IPS-18a (cell line): ENCODE results near the gene SORCS2.

Experiments used
- H3K27ac ChIP-seq: one replicate; pipeline ENCODE4 v1.5.1; 2013; ENCODE audit warnings: low read length
- H3K27me3 ChIP-seq: one replicate; pipeline ENCODE4 v1.6.1; 2013; ENCODE audit warnings: mild to moderate bottlenecking, low read length; ENCODE audit not compliant: control insufficient read depth, insufficient read depth
- H3K36me3 ChIP-seq: one replicate; pipeline ENCODE4 v1.6.1; 2013; ENCODE audit warnings: low read depth, low read length; ENCODE audit not compliant: control insufficient read depth
- H3K4me1 ChIP-seq: one replicate; pipeline ENCODE4 v1.6.1; 2013; ENCODE audit warnings: low read depth, low read length; ENCODE audit not compliant: control insufficient read depth
- H3K4me3 ChIP-seq: one replicate; pipeline ENCODE4 v1.5.1; 2013; ENCODE audit warnings: low read length
- H3K9ac ChIP-seq: one replicate; pipeline ENCODE4 v1.6.1; 2013; ENCODE audit warnings: mild to moderate bottlenecking, low read length, moderate library complexity
- H3K9me3 ChIP-seq: one replicate; pipeline ENCODE4 v1.6.1; 2013; ENCODE audit warnings: low read depth, low read length; ENCODE audit not compliant: control insufficient read depth

The SORCS2 gene

DNA sequence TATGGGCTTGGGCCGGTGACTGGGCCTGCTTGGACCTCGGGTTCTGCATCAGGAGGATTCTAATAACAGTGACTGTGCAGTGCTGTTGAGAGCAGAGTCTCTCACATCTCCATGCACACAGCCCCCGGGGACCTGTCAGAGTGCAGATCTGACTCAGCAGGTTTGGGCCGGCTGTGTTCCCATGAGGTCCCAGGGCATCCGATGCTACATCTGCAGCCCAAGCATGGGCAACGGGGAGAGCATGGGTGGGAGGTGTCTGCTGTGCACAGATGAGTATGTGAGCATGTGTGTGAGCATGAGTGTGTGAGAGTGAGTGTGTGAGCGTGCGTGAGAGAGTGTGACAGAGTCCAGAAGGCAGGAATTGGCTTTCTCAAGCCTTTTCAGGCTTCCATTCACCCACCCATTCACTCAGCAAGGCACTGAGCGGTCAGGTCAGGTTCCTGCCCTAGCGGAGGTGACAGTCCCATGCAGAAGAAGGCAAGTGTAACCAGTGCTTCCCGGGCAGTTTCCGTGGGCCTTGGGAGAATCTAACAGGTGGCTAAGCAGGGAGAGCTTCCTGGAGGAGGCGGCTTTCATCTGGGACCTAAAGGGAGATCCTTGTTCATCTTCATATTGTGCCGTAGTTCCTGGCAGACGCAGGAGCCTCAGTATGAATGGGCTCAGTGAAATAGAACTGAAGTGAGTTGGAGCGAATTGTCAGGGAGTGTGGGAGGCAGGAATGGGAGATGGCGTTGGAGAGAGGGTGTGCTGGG is 62.6 kb downstream of the SORCS2 start:
- Histone ChIP-seq H3K9ac (no peak overlapping the region), H3K36me3 (no peaks in the 10 kb centered on the region), H3K27ac (no peak overlapping the region), H3K4me3 (no peak overlapping the region), H3K27me3 (no peaks in the 10 kb centered on the region), H3K4me1 (no peaks in the 10 kb centered on the region), H3K9me3 (no peaks in the 10 kb centered on the region)

GRCh38 chr4:7255488-7255881 is 63.1 kb downstream of the SORCS2 start:
- no peaks in the 10 kb centered on the region for H3K9me3 ChIP-seq
- no peak overlapping the region for H3K27ac ChIP-seq
- no peaks in the 10 kb centered on the region for H3K36me3 ChIP-seq
- H3K4me1 ChIP-seq, result no peaks in the 10 kb centered on the region
- H3K27me3 ChIP-seq, result no peaks in the 10 kb centered on the region
- H3K4me3 ChIP-seq, result no peak overlapping the region
- no peak overlapping the region for H3K9ac ChIP-seq

GRCh38 chr4:7255996-7256395 is 63.7 kb downstream of the SORCS2 start:
- H3K4me3 ChIP-seq, result no peak overlapping the region
- no peak overlapping the region for H3K9ac ChIP-seq
- no peaks in the 10 kb centered on the region for H3K4me1 ChIP-seq
- H3K27me3 ChIP-seq, result no peaks in the 10 kb centered on the region
- H3K9me3 ChIP-seq, result no peaks in the 10 kb centered on the region
- H3K36me3 ChIP-seq, result no peaks in the 10 kb centered on the region
- H3K27ac ChIP-seq, result no peak overlapping the region

DNA sequence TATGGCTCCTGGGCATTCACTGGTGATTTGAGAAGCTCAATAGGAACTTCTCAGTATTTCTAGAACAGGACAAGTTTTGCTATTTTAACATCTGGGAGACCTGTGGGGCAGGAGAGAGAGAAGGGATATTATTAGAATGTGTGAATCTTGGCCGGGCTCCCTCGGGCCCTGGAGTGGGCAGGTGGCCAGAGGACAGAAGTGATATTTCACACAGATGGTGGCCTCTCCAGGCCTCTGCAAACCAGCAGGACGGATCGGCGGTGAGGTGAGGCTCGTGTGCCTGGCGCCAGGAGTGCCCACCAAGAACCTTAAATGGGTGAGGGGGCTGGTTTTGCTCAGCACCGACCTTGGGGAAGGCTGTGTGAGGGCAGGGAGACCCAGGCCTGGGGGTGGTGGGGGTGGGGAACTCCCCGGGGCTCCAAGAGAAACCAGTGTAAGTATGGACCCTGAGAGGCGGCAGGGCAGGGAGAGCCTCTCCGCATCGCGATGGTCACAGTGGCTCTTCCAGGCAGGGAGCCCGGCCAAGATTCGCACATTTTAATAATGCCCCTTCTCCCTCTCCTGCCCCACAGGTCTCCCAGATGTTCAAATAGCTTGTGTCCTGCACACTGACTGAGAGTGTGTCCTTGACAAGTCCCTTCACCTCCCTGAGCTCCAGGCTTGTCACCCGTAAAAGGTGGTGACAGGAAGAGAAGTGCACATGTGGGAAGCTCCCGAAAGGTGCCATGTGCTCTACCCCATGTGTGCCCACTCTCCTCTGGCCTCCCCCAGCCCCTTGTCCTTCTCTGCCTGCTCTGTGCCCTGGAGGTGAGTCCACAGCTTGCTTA is 64.9 kb downstream of the SORCS2 start:
- Histone ChIP-seq H3K27me3 (no peaks in the 10 kb centered on the region), H3K9me3 (no peaks in the 10 kb centered on the region), H3K9ac (no peak overlapping the region), H3K36me3 (no peaks in the 10 kb centered on the region), H3K4me3 (no peak overlapping the region), H3K4me1 (no peaks in the 10 kb centered on the region), H3K27ac (no peak overlapping the region)

DNA sequence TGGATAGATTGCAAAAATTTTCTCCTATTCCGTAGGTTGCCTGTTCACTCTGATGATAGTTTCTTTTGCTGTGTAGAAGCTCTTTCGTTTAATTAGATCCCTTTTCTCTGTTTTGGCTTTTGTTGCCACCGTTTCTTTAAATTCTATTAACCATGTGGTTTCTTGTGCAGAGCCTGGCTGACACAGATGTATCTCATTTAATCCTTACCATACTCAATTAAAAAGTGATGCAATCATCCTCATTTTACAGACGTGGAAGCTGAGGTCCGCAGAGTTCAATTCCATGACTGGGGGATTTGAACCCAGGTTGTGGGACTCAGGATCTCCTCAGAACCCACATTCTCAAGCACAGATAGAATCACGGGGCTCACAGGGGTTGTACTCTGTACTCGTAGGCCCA is 66.7 kb downstream of the SORCS2 start:
- Histone ChIP-seq H3K36me3 (no peaks in the 10 kb centered on the region), H3K27me3 (no peaks in the 10 kb centered on the region), H3K9ac (no peak overlapping the region), H3K4me3 (no peak overlapping the region), H3K4me1 (no peaks in the 10 kb centered on the region), H3K9me3 (no peaks in the 10 kb centered on the region), H3K27ac (no peak overlapping the region)

DNA sequence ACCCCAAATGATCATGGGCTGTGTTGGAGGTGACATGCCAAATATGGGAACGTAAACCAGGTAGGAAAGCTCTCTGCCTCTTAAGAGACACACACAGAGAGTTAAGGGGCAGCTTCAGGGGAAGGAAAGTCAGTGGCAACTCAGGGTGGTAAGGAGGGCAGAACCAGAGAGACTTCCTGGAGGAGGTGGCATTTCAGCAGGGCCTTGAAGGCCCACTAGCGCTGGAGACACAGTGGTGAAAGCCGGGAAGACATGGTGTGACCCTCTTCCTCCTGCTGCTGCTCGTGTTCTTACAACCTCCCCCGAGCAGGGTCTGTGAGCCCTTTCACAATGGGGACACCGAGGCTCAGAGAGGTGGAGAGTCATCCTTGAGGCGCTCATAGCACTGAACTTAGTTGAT is 68.2 kb downstream of the SORCS2 start:
- no peak overlapping the region for H3K4me3 ChIP-seq
- H3K36me3 ChIP-seq, result no peaks in the 10 kb centered on the region
- no peak overlapping the region for H3K27ac ChIP-seq
- H3K27me3 ChIP-seq, result no peaks in the 10 kb centered on the region
- no peaks in the 10 kb centered on the region for H3K4me1 ChIP-seq
- H3K9ac ChIP-seq, result no peak overlapping the region
- no peaks in the 10 kb centered on the region for H3K9me3 ChIP-seq

GRCh38 chr4:7261087-7261486 is 68.7 kb downstream of the SORCS2 start:
- H3K27ac ChIP-seq, result no peak overlapping the region
- no peak overlapping the region for H3K9ac ChIP-seq
- H3K9me3 ChIP-seq, result no peaks in the 10 kb centered on the region
- H3K4me3 ChIP-seq, result no peak overlapping the region
- peaks cover 2% of the 10 kb centered on the region for H3K4me1 ChIP-seq
- no peaks in the 10 kb centered on the region for H3K36me3 ChIP-seq
- no peaks in the 10 kb centered on the region for H3K27me3 ChIP-seq

DNA sequence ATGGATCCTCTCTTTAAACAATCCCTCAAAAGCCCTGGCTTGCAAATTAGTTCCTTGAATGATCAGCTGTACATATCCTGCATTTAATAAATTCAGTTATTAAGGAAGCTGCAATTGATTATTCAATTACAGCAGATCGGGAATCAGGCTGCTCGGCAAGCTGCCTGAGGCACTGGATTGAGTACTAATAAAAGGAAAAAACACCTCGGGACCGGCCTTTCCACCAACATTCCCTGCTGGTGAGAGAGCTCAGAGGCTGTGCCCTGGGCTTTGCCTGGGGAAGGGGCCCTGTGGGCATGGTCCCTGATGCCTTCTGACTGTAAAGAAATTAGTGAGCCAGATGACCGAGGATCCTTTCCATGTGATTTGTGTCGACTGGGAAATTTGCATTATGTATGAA is 69.2 kb downstream of the SORCS2 start:
- no peaks in the 10 kb centered on the region for H3K9me3 ChIP-seq
- H3K27me3 ChIP-seq, result no peaks in the 10 kb centered on the region
- H3K4me1 ChIP-seq, result peaks cover 6% of the 10 kb centered on the region
- H3K9ac ChIP-seq, result no peak overlapping the region
- no peaks in the 10 kb centered on the region for H3K36me3 ChIP-seq
- H3K4me3 ChIP-seq, result no peak overlapping the region
- H3K27ac ChIP-seq, result no peak overlapping the region

GRCh38 chr4:7262134-7262533 is 69.8 kb downstream of the SORCS2 start:
- Histone ChIP-seq H3K36me3 (no peaks in the 10 kb centered on the region), H3K27me3 (no peaks in the 10 kb centered on the region), H3K9ac (no peak overlapping the region), H3K4me3 (no peak overlapping the region), H3K4me1 (peaks cover 11% of the 10 kb centered on the region), H3K9me3 (no peaks in the 10 kb centered on the region), H3K27ac (no peak overlapping the region)

- Histone ChIP-seq H3K4me1 (peaks cover 11% of the 10 kb centered on the region), H3K36me3 (no peaks in the 10 kb centered on the region), H3K27me3 (no peaks in the 10 kb centered on the region), H3K9me3 (no peaks in the 10 kb centered on the region), H3K9ac (no peak overlapping the region), H3K27ac (no peak overlapping the region), H3K4me3 (no peak overlapping the region)
These were observed 70.8 kb downstream of the SORCS2 start for GRCh38 chr4:7263166-7263565.

DNA sequence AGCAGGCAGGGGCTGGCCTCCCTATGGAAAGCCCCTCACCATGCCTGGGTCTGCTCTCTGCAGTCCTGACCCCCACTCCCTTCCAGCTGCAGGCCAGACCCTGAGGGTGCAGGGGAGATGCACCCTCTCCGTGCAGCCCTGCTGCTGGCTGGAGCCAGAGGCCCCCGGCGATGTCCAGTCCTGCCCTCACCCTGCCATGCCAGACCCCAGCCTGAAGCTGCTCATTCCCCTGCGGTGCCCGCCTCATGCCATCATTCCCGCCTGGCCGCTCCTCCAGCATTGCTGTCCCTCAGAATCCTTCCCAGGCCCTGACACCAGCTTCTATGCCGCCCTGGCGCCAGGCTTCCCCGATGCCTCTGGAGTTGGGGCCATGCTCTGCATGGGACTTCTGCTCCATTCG is 72.4 kb downstream of the SORCS2 start:
- H3K9me3 ChIP-seq, result no peaks in the 10 kb centered on the region

More for the DNA sequence above, 72.4 kb downstream of the SORCS2 start:
- Histone ChIP-seq H3K4me1 (peaks cover 11% of the 10 kb centered on the region), H3K27ac (no peak overlapping the region), H3K9ac (no peak overlapping the region), H3K27me3 (no peaks in the 10 kb centered on the region), H3K4me3 (no peak overlapping the region), H3K36me3 (no peaks in the 10 kb centered on the region)
